Adrenal gland (tissue), 5 donors: ENCODE measurements around the gene ACTR1B.
"Not testable (repeated sequence)": the region's sequence is repeated elsewhere in the genome, so short reads cannot be mapped to it uniquely, and the experiment has no call there.

Source experiments
- CTCF ChIP-seq, 6 experiments: fragments of 450-650 bp in 4 of 6; fragments of 200-600 bp in 2 of 6; sonication (generic) in 1 of 6; IDR thresholded peaks; 1 replicate in 5 of 6; 2 replicates in 1 of 6; pipeline versions ENCODE4 v1.5.1 to v1.8.0; 2016 to 2021; ENCODE audit warnings: antibody characterized with exemption in 6 of 6, mild to moderate bottlenecking in 2 of 6, moderate library complexity in 1 of 6
- POLR2A ChIP-seq, 2 donors: fragments of 450-650 bp; IDR thresholded peaks; one replicate each; pipeline ENCODE4 v1.6.1; 2017; ENCODE audit warnings: antibody characterized with exemption in 2 of 2, mild to moderate bottlenecking in 2 of 2, moderate library complexity in 1 of 2
- donor health status: DM: no; HTN: no; CAD: no.

- not testable (repeated sequence) for TF ChIP-seq CTCF, POLR2A (IDR thresholded peaks at IDR 0.05)
Observed at GRCh38 chr2:97622976-97623375, 40.9 kb downstream of the ACTR1B start.
